GM12874 (cell line): Measurements from ENCODE around the gene RECQL5.

Experiments used
- CTCF ChIP-seq: IDR thresholded peaks from 2 replicates; pipeline ENCODE4 v1.5.1; 2011; ENCODE audit warnings: low read depth, mild to moderate bottlenecking, control low read depth, low read length, moderate library complexity; ENCODE audit not compliant: insufficient read depth

The RECQL5 gene

GRCh38 chr17:75612906-75613626 is 53.9 kb downstream of the RECQL5 start:
- TF ChIP-seq CTCF: no peak

GRCh38 chr17:75611851-75612429 is 55.0 kb downstream of the RECQL5 start:
- no peak for TF ChIP-seq CTCF

GRCh38 chr17:75610103-75610984 is 56.6 kb downstream of the RECQL5 start:
- no peak for TF ChIP-seq CTCF

GRCh38 chr17:75607086-75607485 is 59.9 kb downstream of the RECQL5 start:
- TF ChIP-seq CTCF: no peak

GRCh38 chr17:75605790-75606189 is 61.2 kb downstream of the RECQL5 start:
- TF ChIP-seq CTCF: no peak

- TF ChIP-seq CTCF: no peak
Measured at GRCh38 chr17:75604034-75604695, 62.8 kb downstream of the RECQL5 start.

GRCh38 chr17:75603123-75603522 is 63.8 kb downstream of the RECQL5 start:
- no peak for TF ChIP-seq CTCF
